Superior temporal gyrus (tissue), 1 donor: Measurements from ENCODE around the gene CD1D.
"Not testable (repeated sequence)": the region's sequence is repeated elsewhere in the genome, so short reads cannot be mapped to it uniquely, and the experiment has no call there.

Experiments used
- DNase-seq: peaks from one replicate; pipeline ENCODE4 v3.0.0-alpha.2; 2016; ENCODE audit errors: extremely low spot score

The CD1D gene

GRCh38 chr1:158176399-158176798 lies 4.3 kb upstream of the CD1D start:
- no peak for DNase-seq

GRCh38 chr1:158176849-158177699 lies 3.6 kb upstream of the CD1D start:
- not testable (repeated sequence) for DNase-seq

- peak; percentile 52 for DNase-seq
These were observed 2.8 kb upstream of the CD1D start for GRCh38 chr1:158177700-158178450.

- DNase-seq, result no peak
These were observed 1.2 kb upstream of the CD1D start for GRCh38 chr1:158179301-158180041.

GRCh38 chr1:158181577-158181922 lies 855 bp downstream of the CD1D start:
- DNase-seq, result no peak

- no peak for DNase-seq
These were observed 5.1 kb downstream of the CD1D start for GRCh38 chr1:158185770-158186169.

GRCh38 chr1:158186180-158186579 lies 5.5 kb downstream of the CD1D start:
- no peak for DNase-seq

GRCh38 chr1:158188611-158189010 lies 7.9 kb downstream of the CD1D start:
- no peak for DNase-seq

- DNase-seq, result no peak
These were observed 8.9 kb downstream of the CD1D start for GRCh38 chr1:158189624-158190023.

- DNase-seq, result no peak
These were observed 10.6 kb downstream of the CD1D start for GRCh38 chr1:158191299-158191698.

GRCh38 chr1:158196461-158196860 lies 15.8 kb downstream of the CD1D start:
- DNase-seq, result no peak

GRCh38 chr1:158199849-158200248 lies 19.2 kb downstream of the CD1D start:
- no peak for DNase-seq

- DNase-seq, result no peak
These were observed 19.8 kb downstream of the CD1D start for GRCh38 chr1:158200527-158200926.

- DNase-seq, result peak; percentile 93
These were observed 23.2 kb downstream of the CD1D start for GRCh38 chr1:158203693-158204457.

- DNase-seq, result no peak
These were observed 23.7 kb downstream of the CD1D start for GRCh38 chr1:158204458-158204827.

- no peak for DNase-seq
These were observed 28.0 kb downstream of the CD1D start for GRCh38 chr1:158208586-158209116.

- DNase-seq, result no peak
These were observed 31.6 kb downstream of the CD1D start for GRCh38 chr1:158212320-158212719.

- not testable (repeated sequence) for DNase-seq
These were observed 42.8 kb downstream of the CD1D start for GRCh38 chr1:158223445-158223844.

GRCh38 chr1:158227904-158228623 lies 47.4 kb downstream of the CD1D start:
- DNase-seq, result no peak
